ENCODE data around the gene MKLN1.

MKLN1 gene

GRCh38 chr7:131533566-131534561 lies 206.2 kb downstream of the MKLN1 start:
- WGBS (ENCODE audit: extremely low coverage, insufficient coverage, low lambda C conversion rate): no CpG with 5 or more reads among the region's 15 CpGs
- no peak overlapping the region for H4K8ac ChIP-seq (ENCODE audit: low read depth, low read length)
- no peaks in the 10 kb centered on the region for H3K27me3 ChIP-seq (ENCODE audit: insufficient read depth, low read length, poor library complexity)
- H3K4me3 ChIP-seq (ENCODE audit: low read length): no peak overlapping the region
- peaks cover 2% of the 10 kb centered on the region for H3K36me3 ChIP-seq (ENCODE audit: control insufficient read depth, insufficient read depth, low read length)
- H3K79me2 ChIP-seq (ENCODE audit: control insufficient read depth, insufficient read depth, low read length): peaks cover 88% of the 10 kb centered on the region
- no peak overlapping the region for H3K4ac ChIP-seq (ENCODE audit: low read depth, low read length)
- H3K27ac ChIP-seq (ENCODE audit: low read depth, low read length): peak overlapping the region; percentile 1
- H2AK5ac ChIP-seq (ENCODE audit: low read length): no peak overlapping the region
- no peak overlapping the region for H3K56ac ChIP-seq (ENCODE audit: low read length)
- H3K18ac ChIP-seq (ENCODE audit: low read length): no peak overlapping the region
- H3K4me2 ChIP-seq (ENCODE audit: low read length): no peak overlapping the region
- no peak overlapping the region for H4K5ac ChIP-seq (ENCODE audit: low read length)
- no peak overlapping the region for H2BK15ac ChIP-seq (replicated peaks; ENCODE audit: low read depth)
- DNase-seq: no peak
- no peak overlapping the region for H2BK5ac ChIP-seq (ENCODE audit: low read length)
- peaks cover 14% of the 10 kb centered on the region for H3K4me1 ChIP-seq (ENCODE audit: control insufficient read depth, low read depth, low read length)
- H3K9ac ChIP-seq (ENCODE audit: low read length): no peak overlapping the region
- H2BK120ac ChIP-seq (ENCODE audit: low read depth, low read length): no peak overlapping the region
- H3K79me1 ChIP-seq (ENCODE audit: low read length): peaks cover 3% of the 10 kb centered on the region
- H3K23ac ChIP-seq (ENCODE audit: low read length): no peak overlapping the region

DNA sequence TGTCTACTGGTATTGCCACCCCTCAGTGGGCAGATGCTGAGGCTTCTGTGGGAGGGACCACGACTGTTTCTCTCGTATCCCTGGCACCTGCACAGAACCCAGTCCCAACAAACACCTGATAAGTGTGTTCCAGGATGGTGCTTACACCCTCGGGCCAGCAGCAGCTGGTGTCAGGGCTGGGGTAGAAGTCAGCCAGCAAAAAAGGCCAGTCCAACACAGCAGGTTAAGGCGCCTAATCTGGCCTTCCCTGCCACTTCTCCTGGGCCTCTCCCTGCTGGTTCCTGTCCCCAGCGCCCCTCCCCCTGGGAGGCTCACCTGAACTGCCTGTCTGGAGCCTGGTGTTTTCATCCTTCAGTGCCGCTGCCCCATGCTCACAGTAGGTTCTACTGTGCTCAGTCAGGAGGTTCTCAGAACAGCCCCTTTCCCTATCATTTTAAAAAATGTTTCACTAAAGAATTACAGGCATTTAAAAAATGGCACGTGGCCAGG lies 208.7 kb downstream of the MKLN1 start:
- Histone ChIP-seq H3K18ac (ENCODE audit: low read length) (no peak overlapping the region), H3K9ac (ENCODE audit: low read length) (no peak overlapping the region), H3K36me3 (ENCODE audit: control insufficient read depth, insufficient read depth, low read length) (peaks cover 2% of the 10 kb centered on the region), H3K27me3 (ENCODE audit: insufficient read depth, low read length, poor library complexity) (no peaks in the 10 kb centered on the region), H2BK120ac (ENCODE audit: low read depth, low read length) (no peak overlapping the region), H4K5ac (ENCODE audit: low read length) (no peak overlapping the region), H3K79me2 (ENCODE audit: control insufficient read depth, insufficient read depth, low read length) (peaks cover 91% of the 10 kb centered on the region), H3K4me2 (ENCODE audit: low read length) (no peak overlapping the region), H2BK5ac (ENCODE audit: low read length) (no peak overlapping the region), H3K4me3 (ENCODE audit: low read length) (no peak overlapping the region), H3K4ac (ENCODE audit: low read depth, low read length) (no peak overlapping the region), H3K79me1 (ENCODE audit: low read length) (peaks cover 2% of the 10 kb centered on the region), H3K4me1 (ENCODE audit: control insufficient read depth, low read depth, low read length) (peaks cover 14% of the 10 kb centered on the region), H3K27ac (ENCODE audit: low read depth, low read length) (no peak overlapping the region), H2BK15ac (replicated peaks; ENCODE audit: low read depth) (no peak overlapping the region), H3K23ac (ENCODE audit: low read length) (no peak overlapping the region), H2AK5ac (ENCODE audit: low read length) (no peak overlapping the region), H4K8ac (ENCODE audit: low read depth, low read length) (no peak overlapping the region), H3K56ac (ENCODE audit: low read length) (no peak overlapping the region)
- no peak for DNase-seq
- no CpG with 5 or more reads among the region's 7 CpGs for WGBS (ENCODE audit: extremely low coverage, insufficient coverage, low lambda C conversion rate)

DNA sequence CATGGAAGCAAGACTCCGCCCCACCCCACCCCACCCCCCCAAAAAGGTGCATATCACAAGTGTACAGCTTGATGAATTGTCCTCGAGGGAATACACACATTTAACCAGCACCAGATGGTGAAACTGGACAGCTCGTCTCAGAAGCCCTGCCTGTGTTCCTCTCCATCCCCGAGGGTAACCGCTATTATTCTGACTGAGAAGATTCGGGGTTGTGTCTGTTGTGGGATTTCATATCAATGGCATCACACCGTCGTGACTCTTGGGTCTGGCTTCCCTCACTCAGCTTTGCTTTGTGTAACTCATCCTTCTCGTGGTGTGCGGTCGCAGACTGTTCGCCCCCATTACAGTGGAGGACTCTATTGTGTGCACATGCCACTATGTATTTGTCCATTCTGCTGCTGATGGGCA lies 209.9 kb downstream of the MKLN1 start:
- Histone ChIP-seq H2BK5ac (ENCODE audit: low read length) (no peak overlapping the region), H4K5ac (ENCODE audit: low read length) (no peak overlapping the region), H2BK120ac (ENCODE audit: low read depth, low read length) (no peak overlapping the region), H3K27ac (ENCODE audit: low read depth, low read length) (no peak overlapping the region), H3K9ac (ENCODE audit: low read length) (no peak overlapping the region), H3K23ac (ENCODE audit: low read length) (no peak overlapping the region), H3K27me3 (ENCODE audit: insufficient read depth, low read length, poor library complexity) (no peaks in the 10 kb centered on the region), H2BK15ac (replicated peaks; ENCODE audit: low read depth) (no peak overlapping the region), H3K79me1 (ENCODE audit: low read length) (peaks cover 2% of the 10 kb centered on the region), H3K4me1 (ENCODE audit: control insufficient read depth, low read depth, low read length) (peaks cover 14% of the 10 kb centered on the region), H3K4ac (ENCODE audit: low read depth, low read length) (no peak overlapping the region), H3K4me2 (ENCODE audit: low read length) (no peak overlapping the region), H3K36me3 (ENCODE audit: control insufficient read depth, insufficient read depth, low read length) (peaks cover 2% of the 10 kb centered on the region), H2AK5ac (ENCODE audit: low read length) (no peak overlapping the region), H3K56ac (ENCODE audit: low read length) (no peak overlapping the region), H4K8ac (ENCODE audit: low read depth, low read length) (no peak overlapping the region), H3K4me3 (ENCODE audit: low read length) (no peak overlapping the region), H3K79me2 (ENCODE audit: control insufficient read depth, insufficient read depth, low read length) (peaks cover 97% of the 10 kb centered on the region), H3K18ac (ENCODE audit: low read length) (no peak overlapping the region)
- no CpG with 5 or more reads among the region's 12 CpGs for WGBS (ENCODE audit: extremely low coverage, insufficient coverage, low lambda C conversion rate)
- no peak for DNase-seq

DNA sequence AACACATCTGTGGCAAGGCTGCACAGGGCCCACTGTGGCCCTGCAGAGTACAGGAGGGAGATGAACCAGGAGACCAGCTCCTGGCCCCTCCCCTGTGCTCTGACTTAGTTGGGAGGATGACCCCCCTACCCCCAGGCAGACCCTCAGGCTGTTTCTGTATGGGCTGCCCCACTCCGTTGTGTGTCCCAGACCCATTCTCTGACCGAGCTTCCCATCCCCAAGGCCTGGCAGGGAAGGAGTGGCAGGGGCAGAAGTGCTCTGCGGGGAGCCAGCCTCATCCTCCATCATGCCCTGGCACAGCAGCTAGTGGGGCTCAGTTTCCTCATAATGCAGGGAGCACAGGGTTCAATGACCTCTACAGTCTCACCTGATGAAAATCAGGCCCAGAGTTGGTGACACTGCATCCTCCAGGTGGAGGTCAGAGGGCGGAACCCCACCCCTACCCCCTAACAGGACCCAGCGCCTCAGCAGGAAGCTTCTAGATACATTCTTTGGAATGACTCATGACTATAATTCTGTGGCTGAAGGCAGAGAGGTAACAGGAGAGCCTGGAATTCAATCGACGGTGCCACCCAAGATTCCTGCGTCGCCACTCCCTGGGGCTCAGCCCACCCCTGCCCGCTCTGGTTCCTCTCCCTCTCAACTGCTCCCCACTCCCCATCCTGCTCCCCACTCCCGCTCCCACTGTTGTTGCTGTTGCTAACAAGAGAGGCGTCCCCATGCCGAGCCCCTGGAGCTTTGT lies 210.6 kb downstream of the MKLN1 start:
- Histone ChIP-seq H3K18ac (ENCODE audit: low read length) (peak overlapping the region; percentile 16), H3K4me1 (ENCODE audit: control insufficient read depth, low read depth, low read length) (peaks cover 12% of the 10 kb centered on the region), H3K79me2 (ENCODE audit: control insufficient read depth, insufficient read depth, low read length) (peaks cover 97% of the 10 kb centered on the region), H3K79me1 (ENCODE audit: low read length) (peaks cover 2% of the 10 kb centered on the region), H2AK5ac (ENCODE audit: low read length) (no peak overlapping the region), H2BK5ac (ENCODE audit: low read length) (no peak overlapping the region), H3K4me3 (ENCODE audit: low read length) (no peak overlapping the region), H3K27ac (ENCODE audit: low read depth, low read length) (no peak overlapping the region), H4K8ac (ENCODE audit: low read depth, low read length) (no peak overlapping the region), H3K23ac (ENCODE audit: low read length) (no peak overlapping the region), H2BK120ac (ENCODE audit: low read depth, low read length) (no peak overlapping the region), H2BK15ac (replicated peaks; ENCODE audit: low read depth) (no peak overlapping the region), H3K4me2 (ENCODE audit: low read length) (no peak overlapping the region), H3K27me3 (ENCODE audit: insufficient read depth, low read length, poor library complexity) (no peaks in the 10 kb centered on the region), H3K9ac (ENCODE audit: low read length) (no peak overlapping the region), H4K5ac (ENCODE audit: low read length) (no peak overlapping the region), H3K36me3 (ENCODE audit: control insufficient read depth, insufficient read depth, low read length) (peaks cover 2% of the 10 kb centered on the region), H3K4ac (ENCODE audit: low read depth, low read length) (no peak overlapping the region), H3K56ac (ENCODE audit: low read length) (peak overlapping the region; percentile 29)
- DNase-seq: peak; percentile 84
- WGBS (ENCODE audit: extremely low coverage, insufficient coverage, low lambda C conversion rate): no CpG with 5 or more reads among the region's 13 CpGs

GRCh38 chr7:131538813-131539179 lies 211.1 kb downstream of the MKLN1 start:
- Histone ChIP-seq H3K27ac (ENCODE audit: low read depth, low read length) (peak overlapping the region; percentile 9), H2BK120ac (ENCODE audit: low read depth, low read length) (no peak overlapping the region), H3K23ac (ENCODE audit: low read length) (no peak overlapping the region), H3K79me1 (ENCODE audit: low read length) (peaks cover 3% of the 10 kb centered on the region), H3K4me2 (ENCODE audit: low read length) (no peak overlapping the region), H3K4me1 (ENCODE audit: control insufficient read depth, low read depth, low read length) (peaks cover 12% of the 10 kb centered on the region), H4K5ac (ENCODE audit: low read length) (no peak overlapping the region), H3K27me3 (ENCODE audit: insufficient read depth, low read length, poor library complexity) (no peaks in the 10 kb centered on the region), H4K8ac (ENCODE audit: low read depth, low read length) (no peak overlapping the region), H3K9ac (ENCODE audit: low read length) (peak overlapping the region; percentile 8), H2BK15ac (replicated peaks; ENCODE audit: low read depth) (no peak overlapping the region), H2BK5ac (ENCODE audit: low read length) (peak overlapping the region; percentile 57), H3K4me3 (ENCODE audit: low read length) (no peak overlapping the region), H3K18ac (ENCODE audit: low read length) (peak overlapping the region; percentile 16), H3K36me3 (ENCODE audit: control insufficient read depth, insufficient read depth, low read length) (peaks cover 2% of the 10 kb centered on the region), H3K4ac (ENCODE audit: low read depth, low read length) (no peak overlapping the region), H3K56ac (ENCODE audit: low read length) (peak overlapping the region; percentile 29), H3K79me2 (ENCODE audit: control insufficient read depth, insufficient read depth, low read length) (peaks cover 97% of the 10 kb centered on the region), H2AK5ac (ENCODE audit: low read length) (no peak overlapping the region)
- WGBS (ENCODE audit: extremely low coverage, insufficient coverage, low lambda C conversion rate): no CpG with 5 or more reads among the region's 7 CpGs
- peak; percentile 64 for DNase-seq
